GM10266 (cell line): ENCODE measurements around the gene TRAPPC12.

ENCODE experiments used
- DNase-seq: peaks from one replicate; pipeline ENCODE4 v3.0.0; 2012; ENCODE audit errors: extremely low spot score
- TF ChIP-seq, protein P1 (sequence below): IDR thresholded peaks from 2 replicates; pipeline ENCODE4 v1.5.1; 2012; ENCODE audit warnings: mild to moderate bottlenecking, low read depth; ENCODE audit not compliant: control insufficient read depth, insufficient read depth; ENCODE audit errors: missing control alignments

Gene TRAPPC12

GRCh38 chr2:3483986-3484960 is 104.8 kb downstream of the TRAPPC12 start:
- TF ChIP-seq, protein P1, sequence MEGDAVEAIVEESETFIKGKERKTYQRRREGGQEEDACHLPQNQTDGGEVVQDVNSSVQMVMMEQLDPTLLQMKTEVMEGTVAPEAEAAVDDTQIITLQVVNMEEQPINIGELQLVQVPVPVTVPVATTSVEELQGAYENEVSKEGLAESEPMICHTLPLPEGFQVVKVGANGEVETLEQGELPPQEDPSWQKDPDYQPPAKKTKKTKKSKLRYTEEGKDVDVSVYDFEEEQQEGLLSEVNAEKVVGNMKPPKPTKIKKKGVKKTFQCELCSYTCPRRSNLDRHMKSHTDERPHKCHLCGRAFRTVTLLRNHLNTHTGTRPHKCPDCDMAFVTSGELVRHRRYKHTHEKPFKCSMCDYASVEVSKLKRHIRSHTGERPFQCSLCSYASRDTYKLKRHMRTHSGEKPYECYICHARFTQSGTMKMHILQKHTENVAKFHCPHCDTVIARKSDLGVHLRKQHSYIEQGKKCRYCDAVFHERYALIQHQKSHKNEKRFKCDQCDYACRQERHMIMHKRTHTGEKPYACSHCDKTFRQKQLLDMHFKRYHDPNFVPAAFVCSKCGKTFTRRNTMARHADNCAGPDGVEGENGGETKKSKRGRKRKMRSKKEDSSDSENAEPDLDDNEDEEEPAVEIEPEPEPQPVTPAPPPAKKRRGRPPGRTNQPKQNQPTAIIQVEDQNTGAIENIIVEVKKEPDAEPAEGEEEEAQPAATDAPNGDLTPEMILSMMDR: no peak

GRCh38 chr2:3485166-3485565 is 105.7 kb downstream of the TRAPPC12 start:
- TF ChIP-seq, protein P1: no peak
- DNase-seq: no peak

More at GRCh38 chr2:3483986-3484960, 104.8 kb downstream of the TRAPPC12 start:
- no peak for DNase-seq

DNA sequence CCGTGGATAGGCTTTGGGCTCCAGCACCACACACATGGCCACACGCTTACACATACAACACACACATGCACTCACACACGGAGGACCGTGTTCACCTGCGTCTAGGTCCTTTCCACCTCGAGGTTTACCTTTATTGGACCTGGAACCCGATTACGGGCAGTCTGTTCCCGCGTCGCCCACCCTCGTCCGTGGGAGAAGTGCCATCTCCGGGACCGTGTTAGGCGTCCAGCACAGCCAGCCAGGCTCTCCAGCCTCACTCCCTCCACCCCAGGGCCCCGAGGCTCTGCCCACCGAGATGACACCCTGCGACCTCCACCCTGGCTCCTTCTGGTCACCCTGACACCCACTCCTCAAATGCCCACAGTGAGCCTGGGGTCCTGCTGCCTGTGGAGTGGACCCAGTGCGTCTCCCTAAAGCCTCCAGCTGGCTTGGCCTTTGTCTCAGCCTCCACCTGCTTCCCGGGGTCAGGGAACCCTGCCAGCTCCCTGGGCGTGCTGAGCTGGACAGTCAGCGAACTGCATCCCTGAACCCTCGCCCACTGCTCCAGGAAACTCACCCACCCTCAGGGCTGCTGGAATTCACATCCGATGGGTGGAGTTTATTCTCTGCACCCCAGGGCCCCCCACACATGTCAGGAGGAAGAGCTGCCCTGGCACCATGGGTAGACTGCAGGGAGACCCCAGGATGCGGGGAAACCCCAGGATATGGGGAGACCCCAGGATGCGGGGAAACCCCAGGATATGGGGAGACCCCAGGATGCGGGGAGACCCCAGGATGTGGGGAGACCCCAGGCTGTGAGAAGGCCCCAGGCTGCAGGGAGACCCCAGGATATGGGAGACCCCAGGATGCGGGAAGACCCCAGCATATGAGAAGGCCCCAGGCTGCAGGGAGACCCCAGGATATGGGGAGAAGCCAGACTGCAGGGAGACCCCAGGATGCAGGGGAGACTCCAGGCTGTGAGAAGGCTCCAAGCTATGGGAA is 106.8 kb downstream of the TRAPPC12 start:
- DNase-seq: no peak
- TF ChIP-seq, protein P1: no peak

DNA sequence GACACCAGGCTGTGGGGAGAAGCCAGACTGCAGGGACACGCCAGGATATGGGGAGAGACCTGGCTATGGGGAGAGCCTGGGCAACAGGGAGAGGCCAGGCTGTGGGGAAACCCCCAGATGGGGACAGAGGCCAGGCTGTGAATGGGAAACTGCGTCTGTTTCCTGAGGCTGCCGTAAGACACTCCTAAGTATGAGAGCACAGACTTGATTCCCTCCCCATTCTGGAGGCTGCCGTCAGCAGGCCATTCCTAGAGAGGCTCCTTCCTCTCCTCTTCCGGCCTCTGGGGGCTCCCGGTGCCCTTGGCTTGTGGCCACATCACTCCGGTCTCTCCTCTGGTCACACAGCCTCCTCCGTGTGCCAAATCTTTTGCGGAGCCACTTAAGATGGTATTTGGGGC is 107.5 kb downstream of the TRAPPC12 start:
- no peak for DNase-seq

GRCh38 chr2:3487432-3487831 is 107.9 kb downstream of the TRAPPC12 start:
- no peak for DNase-seq
- TF ChIP-seq, protein P1: no peak

More for the DNA sequence above, 107.5 kb downstream of the TRAPPC12 start:
- TF ChIP-seq, protein P1: no peak

GRCh38 chr2:3488061-3488531 is 108.6 kb downstream of the TRAPPC12 start:
- TF ChIP-seq, protein P1: no peak
- no peak for DNase-seq
